Measurements from ENCODE around the gene ADAMTSL4. TPM values are rescaled to one million over a fixed set of nuclear protein-coding genes. Genes with fewer than 3 reads are reported as not detected.

ADAMTSL4 gene
- total and polyA plus RNA-seq, 7 donors, result 7.4 to 109 (median 25.4) TPM

GRCh38 chr1:150544204-150544603 is 5.0 kb upstream of the ADAMTSL4 start:
- ATAC-seq, result no peak

DNA sequence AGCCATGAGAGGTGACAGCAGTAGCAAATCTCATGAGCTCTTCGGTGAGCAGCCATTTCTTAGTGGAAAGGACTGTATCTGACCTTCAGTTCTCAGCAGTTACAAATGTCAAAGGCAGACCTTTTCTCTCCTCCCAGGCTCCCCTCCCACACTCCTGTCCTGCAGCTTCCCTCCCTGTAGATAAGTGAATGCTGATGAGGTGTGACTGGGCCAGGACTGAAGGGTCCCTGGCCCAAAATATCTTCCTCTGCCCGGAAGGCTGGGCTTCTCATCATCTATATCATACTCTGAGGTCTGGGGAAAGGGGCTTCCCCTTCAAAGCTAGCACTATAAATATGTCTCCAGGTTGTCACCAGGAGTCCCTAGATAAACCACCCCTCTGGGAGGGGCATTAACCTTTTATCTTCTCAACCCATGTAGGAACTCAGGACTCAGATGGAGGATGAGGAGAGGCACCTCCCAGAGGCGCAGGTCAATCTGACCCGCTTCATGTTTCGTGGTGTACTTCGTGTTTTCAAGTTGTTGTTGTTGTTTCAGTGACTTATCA is 3.6 kb upstream of the ADAMTSL4 start:
- H3K36me3 ChIP-seq (ENCODE audit: insufficient read depth in 1 of 2, low read depth in 1 of 2), result no peaks in the 10 kb centered on the region
- WGBS, 3 donors, result 83 to 90% (median 89%) methylated on average over 6 of the region's 6 CpGs
- no peak for DNase-seq
- no peak overlapping the region for H3K4me3 ChIP-seq
- intact Hi-C loops (cut with DNase I), result no loop called here
- ATAC-seq, result no peak
- TF ChIP-seq CTCF (IDR thresholded peaks at IDR 0.05), result no peak
- no peak overlapping the region for H3K27ac ChIP-seq
- H3K27me3 ChIP-seq (ENCODE audit: insufficient read depth in 3 of 3, low read length in 2 of 3), result no peaks in the 10 kb centered on the region
- H3K4me1 ChIP-seq, result peaks cover 4% of the 10 kb centered on the region
- no peaks in the 10 kb centered on the region for H3K9me3 ChIP-seq

More at GRCh38 chr1:150544204-150544603, 5.0 kb upstream of the ADAMTSL4 start:
- peak overlapping the region; percentile 9 for H3K27ac ChIP-seq
- H3K9me3 ChIP-seq, result no peaks in the 10 kb centered on the region
- no peaks in the 10 kb centered on the region for H3K36me3 ChIP-seq (ENCODE audit: insufficient read depth in 1 of 2, low read depth in 1 of 2)
- no peak for TF ChIP-seq CTCF (IDR thresholded peaks at IDR 0.05)
- DNase-seq, result no peak
- no peaks in the 10 kb centered on the region for H3K27me3 ChIP-seq (ENCODE audit: insufficient read depth in 3 of 3, low read length in 2 of 3)
- no peak overlapping the region for H3K4me3 ChIP-seq
- WGBS, 3 donors, result 53 to 72% (median 62%) methylated on average over 3 of the region's 3 CpGs
- no peaks in the 10 kb centered on the region for H3K4me1 ChIP-seq
- intact Hi-C loops (cut with DNase I), result no loop called here

- 86 to 92% (median 90%) methylated on average over 13 to 16 of the region's 16 CpGs for WGBS, 3 donors
- DNase-seq (no peak), ATAC-seq (no peak)
- peaks cover 5% of the 10 kb centered on the region for H3K4me1 ChIP-seq
- H3K27me3 ChIP-seq (ENCODE audit: insufficient read depth in 3 of 3, low read length in 2 of 3), result no peaks in the 10 kb centered on the region
- intact Hi-C loops (cut with DNase I), result no loop called here
- no peak overlapping the region for H3K4me3 ChIP-seq
- H3K27ac ChIP-seq, result no peak overlapping the region
- TF ChIP-seq CTCF (IDR thresholded peaks at IDR 0.05), result no peak
- H3K36me3 ChIP-seq (ENCODE audit: insufficient read depth in 1 of 2, low read depth in 1 of 2), result no peaks in the 10 kb centered on the region
- H3K9me3 ChIP-seq, result no peaks in the 10 kb centered on the region
These were observed 2.8 kb upstream of the ADAMTSL4 start for GRCh38 chr1:150546294-150546937.

GRCh38 chr1:150548324-150548631 is 930 bp upstream of the ADAMTSL4 start:
- ATAC-seq (no peak), DNase-seq (no peak)
- Histone ChIP-seq H3K9me3 (no peaks in the 10 kb centered on the region), H3K36me3 (ENCODE audit: insufficient read depth in 1 of 2, low read depth in 1 of 2) (no peaks in the 10 kb centered on the region), H3K4me1 (peaks cover 10% of the 10 kb centered on the region), H3K27me3 (ENCODE audit: insufficient read depth in 3 of 3, low read length in 2 of 3) (no peaks in the 10 kb centered on the region), H3K4me3 (peak overlapping the region; percentile 66), H3K27ac (peak overlapping the region; percentile 78)
- intact Hi-C loops (cut with DNase I), result no loop called here
- TF ChIP-seq CTCF (IDR thresholded peaks at IDR 0.05), result no peak
- 48 to 54% (median 48%) methylated on average over 4 of the region's 4 CpGs for WGBS, 3 donors

Measured in psoas muscle (tissue), 8 donors.